OCI-LY1 (cell line): ENCODE measurements around the gene NUP93.

Source experiments
- EZH2 ChIP-seq: fragments of 200-600 bp; sonication (generic), shearing (Covaris generic); IDR thresholded peaks from 2 replicates; pipeline ENCODE4 v1.8.0; 2017; ENCODE audit warnings: borderline replicate concordance, mixed run types, mild to moderate bottlenecking, antibody characterized with exemption, low read length, moderate library complexity, mixed read lengths
- TF ChIP-seq, protein P1 (sequence below): fragments of 200-600 bp; sonication (generic), shearing (Covaris generic); IDR thresholded peaks from 2 replicates; pipeline ENCODE4 v1.5.1; 2017; ENCODE audit warnings: mild to moderate bottlenecking, antibody characterized with exemption, low read length, moderate library complexity, mixed read lengths

DNA sequence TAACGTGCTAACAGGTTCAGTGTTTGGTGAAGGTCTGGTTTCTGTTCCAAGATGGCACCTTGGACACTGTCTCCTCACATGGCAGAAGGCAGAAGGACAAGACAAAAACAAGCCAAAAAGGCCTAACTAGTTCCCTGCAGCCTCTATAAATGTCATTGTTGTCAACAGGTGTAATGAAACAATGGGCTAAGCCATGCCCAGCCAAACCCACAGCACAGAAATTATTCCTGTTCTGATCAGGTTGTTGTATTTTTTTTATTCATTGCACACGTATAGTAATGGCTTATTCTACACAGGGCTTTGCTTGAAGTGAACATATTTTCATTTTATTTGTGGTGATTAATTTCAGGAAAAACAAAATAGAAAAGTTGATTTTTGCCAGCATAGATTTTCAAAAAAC, 16.1 kb upstream of the NUP93 start:
- TF ChIP-seq, protein P1, sequence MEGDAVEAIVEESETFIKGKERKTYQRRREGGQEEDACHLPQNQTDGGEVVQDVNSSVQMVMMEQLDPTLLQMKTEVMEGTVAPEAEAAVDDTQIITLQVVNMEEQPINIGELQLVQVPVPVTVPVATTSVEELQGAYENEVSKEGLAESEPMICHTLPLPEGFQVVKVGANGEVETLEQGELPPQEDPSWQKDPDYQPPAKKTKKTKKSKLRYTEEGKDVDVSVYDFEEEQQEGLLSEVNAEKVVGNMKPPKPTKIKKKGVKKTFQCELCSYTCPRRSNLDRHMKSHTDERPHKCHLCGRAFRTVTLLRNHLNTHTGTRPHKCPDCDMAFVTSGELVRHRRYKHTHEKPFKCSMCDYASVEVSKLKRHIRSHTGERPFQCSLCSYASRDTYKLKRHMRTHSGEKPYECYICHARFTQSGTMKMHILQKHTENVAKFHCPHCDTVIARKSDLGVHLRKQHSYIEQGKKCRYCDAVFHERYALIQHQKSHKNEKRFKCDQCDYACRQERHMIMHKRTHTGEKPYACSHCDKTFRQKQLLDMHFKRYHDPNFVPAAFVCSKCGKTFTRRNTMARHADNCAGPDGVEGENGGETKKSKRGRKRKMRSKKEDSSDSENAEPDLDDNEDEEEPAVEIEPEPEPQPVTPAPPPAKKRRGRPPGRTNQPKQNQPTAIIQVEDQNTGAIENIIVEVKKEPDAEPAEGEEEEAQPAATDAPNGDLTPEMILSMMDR, result no peak
- TF ChIP-seq EZH2, result no peak
